ENCODE results near the gene ABCE1. TPM values are rescaled to one million over a fixed set of nuclear protein-coding genes. Genes with fewer than 3 reads are reported as not detected.
A peak's percentile ranks its signal among the peaks of the same experiment; 100 is the strongest.

The ABCE1 gene
- total and polyA plus RNA-seq, 2 donors (not counting 1 experiment from before 2014, with no cell fraction given) = 31.3 to 46.2 TPM

- ChIA-PET POLR2A (interaction anchor here (0.6 kb wide), 2 partner anchors 81 to 823 kb away, joined by 3 read pairs; partner anchors contain the start of genes ABCE1 and ANAPC10), CTCF (interaction anchor here (0.7 to 3.3 kb wide), 7 partner anchors 9 to 438 kb away, joined by 3 to 13 read pairs (median 6); no protein-coding TSS in a partner anchor)
- ATAC-seq (ENCODE audit: low read depth) = no peak
- H2AFZ ChIP-seq (ENCODE audit: insufficient read depth, low read depth, low read length, poor library complexity, severe bottlenecking) = peak overlapping the region; percentile 48
- H3K9ac ChIP-seq (ENCODE audit: low read length) = peak overlapping the region; percentile 87
- H3K36me3 ChIP-seq (replicated peaks in 1 of 2; ENCODE audit: control extremely low read depth in 1 of 2, control insufficient read depth in 1 of 2, extremely low read depth in 1 of 2, insufficient read depth in 2 of 2, low read length in 1 of 2) = peaks cover 0 to 3% of the 10 kb centered on the region in 2 experiments
- H3K27me3 Mint-ChIP-seq = no peaks in the 10 kb centered on the region
- H3K79me2 ChIP-seq (ENCODE audit: control insufficient read depth, insufficient read depth, low read length) = peaks cover 54% of the 10 kb centered on the region
- TF ChIP-seq EZH2 (IDR thresholded peaks at IDR 0.05; ENCODE audit: borderline replicate concordance, insufficient read depth, low read depth, low read length, poor library complexity, severe bottlenecking) = no peak
- no peak for TF ChIP-seq CTCF (IDR thresholded peaks at IDR 0.05)
- H3K4me1 Mint-ChIP-seq = peaks cover 43% of the 10 kb centered on the region
- intact Hi-C loops (cut with micrococcal nuclease) = loop anchor here (10.0 kb wide), 1 partner anchor 756 kb away; the partner anchor contains the start of gene ZNF827
- H3K4me2 ChIP-seq (replicated peaks; ENCODE audit: low read depth, low read length, poor library complexity, severe bottlenecking) = peak overlapping the region; percentile 85
- H3K27me3 ChIP-seq (replicated peaks in 1 of 4; ENCODE audit: control extremely low read depth in 1 of 4, control insufficient read depth in 3 of 4, insufficient read depth in 4 of 4, low read length in 3 of 4) = no peaks in the 10 kb centered on the region
- WGBS (ENCODE audit: insufficient coverage) = no CpG with 5 or more reads among the region's 5 CpGs
- H3K27ac ChIP-seq (ENCODE audit: low read length in 2 of 2) = peak overlapping the region; percentile 94 to 97
- peak overlapping the region; percentile 60 to 93 (median 74) for H3K4me3 ChIP-seq (ENCODE audit: control extremely low read depth in 1 of 5, extremely low read depth in 1 of 5, insufficient read depth in 1 of 5, low read depth in 2 of 5, low read length in 4 of 5)
- peak overlapping the region; percentile 96 for H3K27ac Mint-ChIP-seq
- H3K9me3 Mint-ChIP-seq (ENCODE audit: insufficient read depth) = no peaks in the 10 kb centered on the region
- H3K4me3 Mint-ChIP-seq = peak overlapping the region; percentile 94
- peaks cover 29 to 35% of the 10 kb centered on the region in 2 donors for H3K4me1 ChIP-seq (ENCODE audit: control insufficient read depth in 2 of 2, insufficient read depth in 2 of 2, low read length in 2 of 2)
- H3K9me3 ChIP-seq (ENCODE audit: control extremely low read depth in 1 of 3, control insufficient read depth in 2 of 3, insufficient read depth in 1 of 3, low read length in 2 of 3) = no peaks in the 10 kb centered on the region
- peaks cover 9% of the 10 kb centered on the region for H4K20me1 ChIP-seq (ENCODE audit: control insufficient read depth, insufficient read depth, low read length, poor library complexity, severe bottlenecking)
- DNase-seq = peak; percentile 57
These were observed 80.7 kb downstream of the ABCE1 start for GRCh38 chr4:145178740-145179280.

Small RNA genes lying within 50 kb of the gene (small RNA-seq; reads per million reads assigned to genes)
- gene RF00019 (ENCODE audit: insufficient read length, low read depth, low replicate concordance) = not detected

Other genes starting within 250 kb of the ABCE1 start
- gene ANAPC10, start 115 bp upstream of the ABCE1 start, total RNA-seq = 18.9 and 19.4 TPM in 2 replicates
- 15.6 and 17.4 TPM in 2 replicates for gene ANAPC10, start 115 bp upstream of the ABCE1 start, polyA plus RNA-seq
- 51.0 and 55.7 TPM in 2 replicates for gene OTUD4, start 82.3 kb downstream of the ABCE1 start, total RNA-seq
- gene OTUD4, start 82.3 kb downstream of the ABCE1 start, polyA plus RNA-seq = 9.7 and 22.6 TPM in 2 replicates

All from B cell (primary cell).